Prostate gland (tissue), 2 donors: ENCODE data around the gene PLEKHJ1. TPM values are rescaled to one million over a fixed set of nuclear protein-coding genes. Genes with fewer than 3 reads are reported as not detected.
"Not testable (repeated sequence)": the region's sequence is repeated elsewhere in the genome, so short reads cannot be mapped to it uniquely, and the experiment has no call there.

Experiments used
- DNase-seq: peaks from one replicate; pipeline ENCODE4 v3.0.0-alpha.2; 2019; ENCODE audit warnings: low spot score
- H3K27ac ChIP-seq, 2 donors: fragments of 200-600 bp; sonication (generic); 2 replicates each; pipeline ENCODE4 v1.5.1; 2017 to 2019
- H3K27me3 ChIP-seq: fragments of 200-600 bp; sonication (generic); replicated peaks from 2 replicates; pipeline ENCODE4 v1.5.1; 2019; ENCODE audit not compliant: insufficient read depth
- H3K36me3 ChIP-seq, 2 donors: fragments of 200-600 bp; sonication (generic); 1 replicate in 1 of 2; 2 replicates in 1 of 2; pipeline versions ENCODE4 v1.5.1 to v1.8.1; 2017 to 2019
- H3K4me1 ChIP-seq: fragments of 200-600 bp; sonication (generic); replicated peaks from 2 replicates; pipeline ENCODE4 v1.5.1; 2019
- H3K4me3 ChIP-seq, 2 donors: fragments of 200-600 bp; sonication (generic); 2 replicates each; pipeline ENCODE4 v1.5.1; 2017 to 2019
- H3K9me3 ChIP-seq: fragments of 200-600 bp; sonication (generic); 2 replicates; pipeline ENCODE4 v1.5.1; 2017
- POLR2A ChIP-seq: fragments of 450-650 bp; IDR thresholded peaks from one replicate; pipeline ENCODE4 v1.6.1; 2016; ENCODE audit warnings: antibody characterized with exemption, mild to moderate bottlenecking
- POLR2AphosphoS5 ChIP-seq: sonication (generic); formaldehyde crosslinking; IDR thresholded peaks from one replicate; pipeline ENCODE4 v1.6.1; 2017; ENCODE audit warnings: antibody characterized with exemption
- WGBS: methylation state at CpG from one replicate; pipeline ENCODE4 v1.1.5; 2018; 5-methylcytosine and 5-hydroxymethylcytosine counted together
- intact Hi-C: fragments of 100-400 bp; cut with DNase I; formaldehyde crosslinking; loops from one replicate; pipeline ENCODE4 v1.14.2; 2022
- total RNA-seq, 2 donors: library from RNA; depleted of rRNA; stranded (reverse); fragments of >200 nt; gene quantifications; one replicate each; pipeline ENCODE4 v1.1.0, GENCODE V29; 2016
- TF ChIP-seq, protein P1 (sequence below), 4 experiments: fragments of 200-600 bp in 2 of 4; fragments of 450-650 bp in 2 of 4; sonication (generic) in 2 of 4; IDR thresholded peaks; 1 replicate in 3 of 4; 2 replicates in 1 of 4; pipeline ENCODE4 v1.5.1; 2016 to 2019; ENCODE audit warnings: antibody characterized with exemption in 4 of 4, mild to moderate bottlenecking in 2 of 4, moderate library complexity in 2 of 4

PLEKHJ1 gene
- total RNA-seq, 2 donors from 2014 or later: 59.4 to 91.7 TPM

DNA sequence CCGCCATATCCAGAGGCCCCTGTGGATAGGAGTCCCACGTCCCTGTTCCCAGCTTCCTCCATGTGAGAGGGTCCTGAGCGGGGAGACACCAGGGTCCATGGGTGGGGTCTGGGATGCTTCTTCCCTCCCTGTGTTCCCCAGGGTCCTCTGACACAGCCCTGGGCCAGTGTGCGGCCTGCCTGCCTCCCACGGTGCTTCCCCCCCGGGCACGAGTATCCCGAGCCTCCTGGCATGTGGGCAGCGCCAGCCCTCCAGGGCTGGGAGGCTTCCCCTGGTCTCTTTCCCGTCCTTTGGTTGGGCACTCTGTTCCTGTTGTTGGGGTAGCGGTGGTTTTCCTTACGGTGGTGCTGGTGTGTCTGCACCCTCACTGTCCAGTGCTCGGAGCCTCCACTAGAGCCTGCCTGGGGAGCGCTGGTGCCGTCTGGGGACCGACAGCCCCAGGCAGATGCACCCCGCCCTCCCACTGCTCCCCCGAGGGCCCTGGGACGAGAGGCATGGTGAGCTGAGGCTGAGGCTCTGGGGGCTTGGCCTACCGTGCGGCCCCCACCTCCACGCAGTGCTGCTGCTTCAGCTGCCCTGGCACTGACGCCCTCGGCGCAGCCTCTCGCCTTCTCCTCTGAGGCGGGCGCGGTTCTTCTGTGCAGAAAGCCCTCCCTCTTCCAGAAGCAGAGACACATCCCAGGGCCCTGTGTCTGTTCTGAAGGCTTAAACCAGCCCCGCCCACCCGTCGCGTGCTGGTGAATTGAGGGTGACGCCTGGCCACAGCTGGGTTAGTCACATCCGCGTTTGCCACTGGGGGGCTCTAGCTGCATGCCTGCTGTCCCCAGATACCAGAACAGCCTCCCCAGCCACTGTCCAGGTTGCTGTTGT lies 27.9 kb downstream of the PLEKHJ1 start:
- intact Hi-C loops: no loop called here
- TF ChIP-seq POLR2AphosphoS5: no peak
- TF ChIP-seq, protein P1, sequence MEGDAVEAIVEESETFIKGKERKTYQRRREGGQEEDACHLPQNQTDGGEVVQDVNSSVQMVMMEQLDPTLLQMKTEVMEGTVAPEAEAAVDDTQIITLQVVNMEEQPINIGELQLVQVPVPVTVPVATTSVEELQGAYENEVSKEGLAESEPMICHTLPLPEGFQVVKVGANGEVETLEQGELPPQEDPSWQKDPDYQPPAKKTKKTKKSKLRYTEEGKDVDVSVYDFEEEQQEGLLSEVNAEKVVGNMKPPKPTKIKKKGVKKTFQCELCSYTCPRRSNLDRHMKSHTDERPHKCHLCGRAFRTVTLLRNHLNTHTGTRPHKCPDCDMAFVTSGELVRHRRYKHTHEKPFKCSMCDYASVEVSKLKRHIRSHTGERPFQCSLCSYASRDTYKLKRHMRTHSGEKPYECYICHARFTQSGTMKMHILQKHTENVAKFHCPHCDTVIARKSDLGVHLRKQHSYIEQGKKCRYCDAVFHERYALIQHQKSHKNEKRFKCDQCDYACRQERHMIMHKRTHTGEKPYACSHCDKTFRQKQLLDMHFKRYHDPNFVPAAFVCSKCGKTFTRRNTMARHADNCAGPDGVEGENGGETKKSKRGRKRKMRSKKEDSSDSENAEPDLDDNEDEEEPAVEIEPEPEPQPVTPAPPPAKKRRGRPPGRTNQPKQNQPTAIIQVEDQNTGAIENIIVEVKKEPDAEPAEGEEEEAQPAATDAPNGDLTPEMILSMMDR (IDR thresholded peaks at IDR 0.05): no peak
- TF ChIP-seq POLR2A: no peak
- 81% methylated on average over 32 of the region's 36 CpGs for WGBS
- no peaks in the 10 kb centered on the region for H3K27me3 ChIP-seq
- H3K36me3 ChIP-seq: peaks cover 9 to 31% of the 10 kb centered on the region in 2 donors
- no peaks in the 10 kb centered on the region for H3K9me3 ChIP-seq
- H3K4me1 ChIP-seq: no peaks in the 10 kb centered on the region
- no peak overlapping the region for H3K4me3 ChIP-seq
- no peak overlapping the region for H3K27ac ChIP-seq
- no peak for DNase-seq

DNA sequence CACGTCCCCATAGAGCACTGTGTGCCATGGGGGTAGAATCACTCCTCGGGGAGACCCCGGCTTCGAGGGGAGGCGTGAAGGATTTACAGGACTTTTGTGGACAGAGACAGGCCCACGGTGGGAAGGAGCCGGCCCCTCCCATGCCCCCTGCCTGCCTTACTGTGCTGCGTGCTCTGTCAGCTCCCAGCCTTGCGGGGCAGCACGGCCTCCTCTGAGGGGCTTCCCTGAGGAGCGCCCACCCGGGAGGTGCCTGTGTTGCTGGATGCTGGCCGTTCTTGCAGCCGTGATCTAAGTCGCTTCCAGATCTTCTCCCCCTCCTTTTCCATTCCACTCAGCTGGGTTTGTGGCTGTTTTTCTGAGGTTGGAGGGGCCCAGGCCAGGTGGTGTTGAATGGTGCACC lies 29.1 kb downstream of the PLEKHJ1 start:
- no peaks in the 10 kb centered on the region for H3K27me3 ChIP-seq
- H3K4me1 ChIP-seq: no peaks in the 10 kb centered on the region
- peaks cover 9 to 29% of the 10 kb centered on the region in 2 donors for H3K36me3 ChIP-seq
- H3K9me3 ChIP-seq: no peaks in the 10 kb centered on the region
- DNase-seq: no peak
- H3K27ac ChIP-seq: no peak overlapping the region
- intact Hi-C loops: no loop called here
- TF ChIP-seq POLR2AphosphoS5 (no peak), POLR2A (no peak)
- TF ChIP-seq, protein P1 (IDR thresholded peaks at IDR 0.05): no peak
- WGBS: 88% methylated on average over 15 of the region's 15 CpGs
- H3K4me3 ChIP-seq: no peak overlapping the region

DNA sequence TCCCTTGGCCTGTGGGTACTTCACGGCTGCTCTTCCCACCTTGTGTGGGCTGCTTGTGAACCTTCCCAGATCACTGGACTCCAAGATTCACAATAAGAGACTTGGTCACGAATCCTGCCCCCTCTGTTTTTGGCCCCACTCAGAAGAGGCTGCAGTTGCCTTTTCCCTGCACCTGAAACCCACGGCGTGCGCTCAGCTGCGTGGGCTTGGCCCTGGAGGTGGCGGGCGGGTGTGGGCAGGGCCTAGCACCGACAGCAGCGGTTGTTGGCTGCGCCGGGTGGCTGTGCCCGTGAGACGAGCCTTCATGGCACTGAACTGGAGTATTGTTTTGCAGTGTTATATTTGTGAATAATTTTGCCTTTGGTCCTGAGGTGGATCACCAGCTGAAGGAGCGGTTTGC lies 33.8 kb downstream of the PLEKHJ1 start:
- Histone ChIP-seq H3K4me3 (no peak overlapping the region), H3K27ac (no peak overlapping the region), H3K27me3 (no peaks in the 10 kb centered on the region), H3K4me1 (no peaks in the 10 kb centered on the region), H3K9me3 (no peaks in the 10 kb centered on the region), H3K36me3 (peaks cover 0 to 9% of the 10 kb centered on the region in 2 donors)
- 93% methylated on average over 15 of the region's 15 CpGs for WGBS
- TF ChIP-seq POLR2AphosphoS5 (no peak), POLR2A (no peak)
- TF ChIP-seq, protein P1 (IDR thresholded peaks at IDR 0.05): no peak
- intact Hi-C loops: no loop called here
- DNase-seq: no peak

DNA sequence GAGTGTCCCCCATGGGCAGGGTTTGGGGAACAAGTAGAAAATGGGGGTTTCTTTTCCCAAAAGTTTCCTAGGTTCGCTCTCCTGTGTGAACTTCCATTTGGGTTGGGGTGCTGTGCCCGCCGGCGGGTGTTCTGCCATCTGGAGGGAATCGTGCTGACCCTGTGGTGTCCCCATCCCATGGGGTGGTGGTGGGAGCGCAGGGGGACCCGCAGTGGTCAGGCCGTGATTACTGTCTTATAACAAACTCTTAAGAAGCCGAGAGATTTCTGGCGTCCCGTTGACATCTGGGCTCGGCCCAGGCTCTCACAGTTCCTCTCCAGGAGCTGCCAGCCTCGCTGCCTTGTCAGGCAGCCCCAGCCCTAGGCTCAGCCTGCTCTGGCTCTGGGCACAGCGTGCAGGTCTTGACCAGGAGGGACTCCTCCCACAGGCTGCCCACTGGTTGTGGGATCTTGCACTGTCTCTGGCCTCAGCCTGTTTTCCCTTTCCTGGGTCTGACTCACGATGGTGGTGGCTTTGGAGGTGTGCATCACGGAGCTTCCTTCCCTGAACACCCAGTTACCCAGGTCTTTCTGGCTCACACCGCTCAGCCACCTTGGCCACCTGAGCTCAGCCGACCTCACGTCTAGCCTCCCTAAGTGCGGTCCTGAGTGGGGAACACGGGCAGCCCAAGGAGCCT lies 34.5 kb downstream of the PLEKHJ1 start:
- H3K4me1 ChIP-seq: no peaks in the 10 kb centered on the region
- H3K27ac ChIP-seq: no peak overlapping the region
- DNase-seq: no peak
- TF ChIP-seq, protein P1 (IDR thresholded peaks at IDR 0.05): no peak
- TF ChIP-seq POLR2A (no peak), POLR2AphosphoS5 (no peak)
- intact Hi-C loops: no loop called here
- no peaks in the 10 kb centered on the region for H3K9me3 ChIP-seq
- no peaks in the 10 kb centered on the region for H3K27me3 ChIP-seq
- H3K36me3 ChIP-seq: peaks cover 0 to 1% of the 10 kb centered on the region in 2 donors
- 91% methylated on average over 21 of the region's 21 CpGs for WGBS
- H3K4me3 ChIP-seq: no peak overlapping the region

DNA sequence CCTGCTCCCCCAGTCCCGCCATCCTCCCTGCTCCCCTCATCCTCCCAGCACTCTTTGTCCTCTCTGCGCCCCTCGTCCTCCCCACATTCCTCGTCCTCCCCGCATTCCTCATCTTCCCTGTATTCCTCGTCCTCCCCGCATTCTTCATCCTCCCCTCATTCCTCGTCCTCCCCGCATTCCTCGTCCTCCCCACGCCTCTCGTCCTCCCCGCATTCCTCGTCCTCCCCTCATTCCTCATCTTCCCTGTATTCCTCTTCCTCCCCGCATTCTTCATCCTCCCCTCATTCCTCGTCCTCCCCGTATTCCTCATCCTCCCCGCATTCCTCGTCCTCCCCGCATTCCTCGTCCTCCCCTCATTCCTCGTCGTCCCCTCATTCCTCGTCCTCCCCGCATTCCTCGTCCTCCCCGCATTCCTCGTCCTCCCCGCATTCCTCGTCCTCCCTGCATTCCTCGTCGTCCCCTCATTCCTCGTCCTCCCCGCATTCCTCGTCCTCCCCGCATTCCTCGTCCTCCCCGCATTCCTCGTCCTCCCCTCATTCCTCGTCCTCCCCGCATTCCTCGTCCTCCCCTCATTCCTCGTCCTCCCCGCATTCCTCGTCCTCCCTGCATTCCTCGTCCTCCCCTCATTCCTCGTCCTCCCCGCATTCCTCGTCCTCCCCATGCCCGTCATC lies 35.4 kb downstream of the PLEKHJ1 start:
- H3K27me3 ChIP-seq, H3K27ac ChIP-seq, intact Hi-C loops, H3K4me1 ChIP-seq, DNase-seq, H3K36me3 ChIP-seq, H3K9me3 ChIP-seq, H3K4me3 ChIP-seq: not testable (repeated sequence)
- 95% methylated on average over 49 of the region's 50 CpGs for WGBS
